Astrocyte of the spinal cord (primary cell): ENCODE measurements around the gene INPP4B.

Experiments used
- DNase-seq: peaks from one replicate; pipeline ENCODE4 v3.0.0; 2011; ENCODE audit warnings: low read depth, low spot score
- H3K4me3 ChIP-seq: 2 replicates; pipeline ENCODE4 v1.5.1; 2011; ENCODE audit warnings: low read depth, mild to moderate bottlenecking, low read length, moderate library complexity
- in situ Hi-C: cut with HindIII; loops from 2 replicates; pipeline ENCODE4 v1.10.0; 2017; ENCODE audit warnings: low sequenced_read_pairs
- TF ChIP-seq, protein P1 (sequence below): IDR thresholded peaks from 2 replicates; pipeline ENCODE4 v1.5.1; 2012; ENCODE audit warnings: low read depth, mild to moderate bottlenecking, low read length, inconsistent platforms

INPP4B gene

DNA sequence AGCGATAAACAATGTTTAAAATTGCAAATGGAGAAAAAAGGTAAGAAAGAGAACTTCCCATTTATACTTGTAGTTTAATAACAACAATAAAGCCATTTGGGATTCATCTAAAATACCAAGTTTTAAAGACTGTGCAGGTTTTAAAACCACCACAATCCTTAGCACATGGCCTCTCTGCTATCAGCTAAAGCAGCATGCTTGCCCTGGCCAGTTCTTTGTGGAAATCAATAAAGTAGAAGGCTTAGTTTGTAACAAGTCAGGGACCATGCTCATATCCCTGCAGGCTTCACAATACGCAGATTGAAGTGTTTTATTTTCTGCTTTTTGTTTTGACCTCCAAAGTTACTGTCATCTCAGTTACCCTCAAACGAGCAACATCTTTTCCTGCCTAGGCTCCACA lies 249.5 kb downstream of the INPP4B start:
- in situ Hi-C loops: no loop called here
- TF ChIP-seq, protein P1, sequence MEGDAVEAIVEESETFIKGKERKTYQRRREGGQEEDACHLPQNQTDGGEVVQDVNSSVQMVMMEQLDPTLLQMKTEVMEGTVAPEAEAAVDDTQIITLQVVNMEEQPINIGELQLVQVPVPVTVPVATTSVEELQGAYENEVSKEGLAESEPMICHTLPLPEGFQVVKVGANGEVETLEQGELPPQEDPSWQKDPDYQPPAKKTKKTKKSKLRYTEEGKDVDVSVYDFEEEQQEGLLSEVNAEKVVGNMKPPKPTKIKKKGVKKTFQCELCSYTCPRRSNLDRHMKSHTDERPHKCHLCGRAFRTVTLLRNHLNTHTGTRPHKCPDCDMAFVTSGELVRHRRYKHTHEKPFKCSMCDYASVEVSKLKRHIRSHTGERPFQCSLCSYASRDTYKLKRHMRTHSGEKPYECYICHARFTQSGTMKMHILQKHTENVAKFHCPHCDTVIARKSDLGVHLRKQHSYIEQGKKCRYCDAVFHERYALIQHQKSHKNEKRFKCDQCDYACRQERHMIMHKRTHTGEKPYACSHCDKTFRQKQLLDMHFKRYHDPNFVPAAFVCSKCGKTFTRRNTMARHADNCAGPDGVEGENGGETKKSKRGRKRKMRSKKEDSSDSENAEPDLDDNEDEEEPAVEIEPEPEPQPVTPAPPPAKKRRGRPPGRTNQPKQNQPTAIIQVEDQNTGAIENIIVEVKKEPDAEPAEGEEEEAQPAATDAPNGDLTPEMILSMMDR: no peak
- no peak overlapping the region for H3K4me3 ChIP-seq
- DNase-seq: no peak

DNA sequence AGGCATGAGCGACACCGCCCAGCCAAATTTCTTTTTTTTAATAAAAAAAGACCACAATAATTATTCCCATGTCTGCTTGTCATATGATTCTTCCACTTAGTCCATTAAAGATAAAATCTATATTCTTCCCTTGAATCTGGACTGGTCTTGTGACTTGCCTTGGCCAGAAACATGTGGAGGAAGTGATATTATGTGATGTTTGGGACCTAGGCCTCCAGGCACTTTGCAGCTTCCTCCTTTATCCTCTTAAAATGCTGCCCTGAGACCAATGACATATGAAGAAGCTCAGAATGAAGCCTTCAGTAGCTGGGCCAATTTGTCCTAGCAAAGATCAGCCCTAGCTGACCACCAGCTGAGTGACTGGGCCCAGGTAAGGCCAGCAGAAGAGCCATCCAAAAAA lies 250.0 kb downstream of the INPP4B start:
- DNase-seq: no peak
- TF ChIP-seq, protein P1: no peak
- in situ Hi-C loops: no loop called here
- no peak overlapping the region for H3K4me3 ChIP-seq

DNA sequence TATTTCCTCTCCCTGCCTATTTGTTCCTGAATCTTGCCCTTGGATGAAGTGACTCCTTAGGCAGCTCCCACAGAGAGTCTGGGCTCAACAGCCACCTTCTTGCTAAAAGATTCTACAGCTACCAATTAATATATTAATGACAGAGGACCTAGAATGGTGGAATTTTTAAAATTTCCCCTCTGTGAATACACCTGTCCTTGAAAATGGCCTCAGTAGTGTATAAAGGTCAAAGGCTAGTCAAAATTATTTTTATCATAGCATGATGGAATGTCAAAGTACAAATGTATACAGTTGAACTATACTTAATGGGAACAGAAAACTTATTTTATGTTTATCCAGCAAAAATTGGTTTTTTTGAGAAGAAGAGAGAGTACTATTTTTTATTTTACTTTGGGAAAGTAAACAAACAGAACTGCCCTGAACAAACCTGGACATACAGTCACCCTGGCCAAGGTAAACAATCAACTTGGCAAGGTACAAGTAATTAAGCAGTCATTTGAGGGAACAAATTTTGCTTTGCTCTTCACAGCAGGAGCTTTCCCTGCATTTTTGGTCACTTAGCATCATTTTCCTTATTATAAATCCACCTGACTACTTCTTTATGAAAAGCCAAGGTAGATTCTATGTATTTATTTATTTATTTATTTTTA lies 250.8 kb downstream of the INPP4B start:
- in situ Hi-C loops: no loop called here
- no peak overlapping the region for H3K4me3 ChIP-seq
- TF ChIP-seq, protein P1: no peak
- no peak for DNase-seq

GRCh38 chr4:142585411-142585810 lies 260.7 kb downstream of the INPP4B start:
- no peak for DNase-seq
- TF ChIP-seq, protein P1: no peak
- no peak overlapping the region for H3K4me3 ChIP-seq
- in situ Hi-C loops: no loop called here

GRCh38 chr4:142583708-142584107 lies 262.4 kb downstream of the INPP4B start:
- TF ChIP-seq, protein P1: no peak
- no peak overlapping the region for H3K4me3 ChIP-seq
- in situ Hi-C loops: no loop called here
- DNase-seq: no peak

GRCh38 chr4:142582340-142582739 lies 263.8 kb downstream of the INPP4B start:
- TF ChIP-seq, protein P1: no peak
- no peak for DNase-seq
- no peak overlapping the region for H3K4me3 ChIP-seq
- in situ Hi-C loops: no loop called here
